HG02852 (cell line): ENCODE data around the gene GLRX5.
"Not testable (repeated sequence)": the region's sequence is repeated elsewhere in the genome, so short reads cannot be mapped to it uniquely, and the experiment has no call there.

ENCODE experiments used
- ATAC-seq: cut with Tn5 transposase; IDR thresholded peaks from one replicate; pipeline ENCODE4 v1.9.1; 2021; ENCODE audit warnings: mild to moderate bottlenecking, moderate library complexity; ENCODE audit not compliant: unreplicated experiment

The GLRX5 gene

GRCh38 chr14:95498622-95499353, 36.1 kb upstream of the GLRX5 start:
- no peak for ATAC-seq

GRCh38 chr14:95499354-95499750, 35.5 kb upstream of the GLRX5 start:
- no peak for ATAC-seq

- ATAC-seq, result no peak
These were observed 34.6 kb upstream of the GLRX5 start for GRCh38 chr14:95500201-95500681.

GRCh38 chr14:95500772-95501401, 34.0 kb upstream of the GLRX5 start:
- ATAC-seq, result no peak

- no peak for ATAC-seq
These were observed 32.4 kb upstream of the GLRX5 start for GRCh38 chr14:95502381-95502950.

- ATAC-seq, result peak; percentile 64
These were observed 31.3 kb upstream of the GLRX5 start for GRCh38 chr14:95503365-95504134.

GRCh38 chr14:95504135-95505029, 30.5 kb upstream of the GLRX5 start:
- no peak for ATAC-seq

GRCh38 chr14:95505030-95505589, 29.7 kb upstream of the GLRX5 start:
- ATAC-seq, result no peak

GRCh38 chr14:95507174-95507573, 27.7 kb upstream of the GLRX5 start:
- no peak for ATAC-seq

- no peak for ATAC-seq
These were observed 27.1 kb upstream of the GLRX5 start for GRCh38 chr14:95507701-95508103.

GRCh38 chr14:95508377-95508776, 26.5 kb upstream of the GLRX5 start:
- ATAC-seq, result no peak

- no peak for ATAC-seq
These were observed 25.4 kb upstream of the GLRX5 start for GRCh38 chr14:95509495-95509894.

GRCh38 chr14:95510344-95510743, 24.5 kb upstream of the GLRX5 start:
- ATAC-seq, result not testable (repeated sequence)

- ATAC-seq, result no peak
These were observed 24.0 kb upstream of the GLRX5 start for GRCh38 chr14:95510804-95511203.

- ATAC-seq, result no peak
These were observed 23.2 kb upstream of the GLRX5 start for GRCh38 chr14:95511687-95512086.

- ATAC-seq, result no peak
These were observed 21.6 kb upstream of the GLRX5 start for GRCh38 chr14:95513291-95513690.

- no peak for ATAC-seq
These were observed 20.4 kb upstream of the GLRX5 start for GRCh38 chr14:95514131-95515079.

- no peak for ATAC-seq
These were observed 19.8 kb upstream of the GLRX5 start for GRCh38 chr14:95515080-95515489.
